HG03469 (cell line): ENCODE data around the gene FUT1.
"Not testable (repeated sequence)": the region's sequence is repeated elsewhere in the genome, so short reads cannot be mapped to it uniquely, and the experiment has no call there.

Experiments used
- ATAC-seq: cut with Tn5 transposase; IDR thresholded peaks from one replicate; pipeline ENCODE4 v1.9.1; 2021; ENCODE audit warnings: mild to moderate bottlenecking, moderate library complexity, moderate number of reproducible peaks; ENCODE audit not compliant: unreplicated experiment

Gene FUT1

GRCh38 chr19:48768994-48769713 lies 16.7 kb upstream of the FUT1 start:
- ATAC-seq, result no peak

GRCh38 chr19:48768171-48768753 lies 15.8 kb upstream of the FUT1 start:
- ATAC-seq, result not testable (repeated sequence)

- not testable (repeated sequence) for ATAC-seq
Observed at GRCh38 chr19:48765816-48766215, 13.4 kb upstream of the FUT1 start.

GRCh38 chr19:48760504-48761205 lies 8.2 kb upstream of the FUT1 start:
- ATAC-seq, result no peak

GRCh38 chr19:48757741-48758144 lies 5.3 kb upstream of the FUT1 start:
- ATAC-seq, result no peak

- no peak for ATAC-seq
Observed at GRCh38 chr19:48757089-48757675, 4.7 kb upstream of the FUT1 start.

- ATAC-seq, result no peak
Observed at GRCh38 chr19:48756686-48757085, 4.2 kb upstream of the FUT1 start.

- ATAC-seq, result no peak
Observed at GRCh38 chr19:48756212-48756611, 3.8 kb upstream of the FUT1 start.

GRCh38 chr19:48755787-48756186 lies 3.3 kb upstream of the FUT1 start:
- no peak for ATAC-seq

GRCh38 chr19:48755084-48755641 lies 2.7 kb upstream of the FUT1 start, which contains the start of gene FGF21:
TSS of gene FGF21 (plus strand) at chr19:48755524. CDS start at chr19:48756237, 713 bp downstream.
- no peak for ATAC-seq

GRCh38 chr19:48751845-48752495 lies 471 bp downstream of the FUT1 start:
- no peak for ATAC-seq

GRCh38 chr19:48750771-48751504 lies 1.5 kb downstream of the FUT1 start:
- ATAC-seq, result no peak

GRCh38 chr19:48750351-48750750 lies 2.1 kb downstream of the FUT1 start:
- ATAC-seq, result no peak

GRCh38 chr19:48749571-48750198 lies 2.8 kb downstream of the FUT1 start:
- ATAC-seq, result no peak

- no peak for ATAC-seq
Observed at GRCh38 chr19:48746738-48747575, 5.5 kb downstream of the FUT1 start, which contains the start of gene IZUMO1. TSS of gene IZUMO1 (minus strand) at chr19:48746909. CDS start at chr19:48745859, 1,050 bp downstream.

- no peak for ATAC-seq
Observed at GRCh38 chr19:48746110-48746509, 6.3 kb downstream of the FUT1 start.

GRCh38 chr19:48745208-48745995 lies 7.0 kb downstream of the FUT1 start:
- ATAC-seq, result no peak

- no peak for ATAC-seq
Observed at GRCh38 chr19:48742096-48742495, 10.3 kb downstream of the FUT1 start.
